Esophagus mucosa (tissue), 1 donor: ENCODE data around the gene SLC30A3. TPM values are rescaled to one million over a fixed set of nuclear protein-coding genes. Genes with fewer than 3 reads are reported as not detected.

Experiments
- ATAC-seq: fragments of 200-7000 bp; cut with Tn5 transposase; one replicate; pipeline ENCODE4 v1.9.1; 2020
- total RNA-seq: library from RNA; stranded (reverse); gene quantifications from one replicate; pipeline ENCODE4 v1.2.4, GENCODE V29; 2023
- donor health status: DM: yes; HTN: yes; CAD: no.

The SLC30A3 gene
- total RNA-seq, 1 donor from 2014 or later, result not detected

DNA sequence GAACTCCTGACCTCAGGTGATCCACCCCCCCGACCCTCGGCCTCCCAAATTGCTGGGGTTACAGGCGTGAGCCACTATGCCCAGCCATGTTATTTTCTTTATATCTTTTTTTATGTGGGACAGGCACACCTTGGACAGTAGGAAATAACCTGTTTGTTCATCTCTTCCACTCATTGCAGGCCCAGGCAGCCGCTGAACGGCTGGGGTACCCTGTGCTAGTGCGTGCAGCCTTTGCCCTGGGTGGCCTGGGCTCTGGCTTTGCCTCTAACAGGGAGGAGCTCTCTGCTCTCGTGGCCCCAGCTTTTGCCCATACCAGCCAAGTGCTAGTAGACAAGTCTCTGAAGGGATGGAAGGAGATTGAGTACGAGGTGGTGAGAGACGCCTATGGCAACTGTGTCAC is 37.3 kb downstream of the SLC30A3 start:
- ATAC-seq, result no peak

DNA sequence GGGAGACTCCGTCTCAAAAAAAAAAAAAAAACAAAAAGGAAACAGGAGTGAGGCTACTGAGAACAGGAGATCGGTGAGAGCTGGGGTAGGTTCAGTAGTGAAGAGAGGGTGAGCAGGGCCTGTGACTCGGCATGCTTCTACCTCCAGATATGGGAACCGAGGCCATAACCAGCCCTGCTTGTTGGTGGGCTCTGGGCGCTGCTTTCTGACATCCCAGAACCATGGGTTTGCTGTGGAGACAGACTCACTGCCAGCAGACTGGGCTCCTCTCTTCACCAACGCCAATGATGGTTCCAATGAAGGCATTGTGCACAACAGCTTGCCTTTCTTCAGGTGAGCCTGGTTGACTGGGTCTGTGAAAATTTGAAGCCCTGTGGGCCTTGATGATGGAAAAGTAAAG is 39.4 kb downstream of the SLC30A3 start:
- no peak for ATAC-seq

DNA sequence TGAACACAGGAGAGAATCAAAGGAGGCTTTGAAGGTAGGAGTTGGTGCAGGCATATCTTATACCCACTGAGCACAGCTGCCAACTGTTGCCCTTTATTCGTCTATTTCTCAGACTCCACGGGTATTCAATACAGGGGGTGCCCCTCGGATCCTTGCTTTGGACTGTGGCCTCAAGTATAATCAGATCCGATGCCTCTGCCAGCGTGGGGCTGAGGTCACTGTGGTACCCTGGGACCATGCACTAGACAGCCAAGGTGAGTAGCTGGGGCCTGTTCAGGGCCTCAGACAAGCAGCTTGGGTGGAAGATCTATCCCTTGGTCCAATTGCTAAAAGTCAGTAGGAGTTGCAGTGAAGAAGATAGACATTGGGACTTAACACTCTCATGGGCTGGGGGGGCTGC is 40.4 kb downstream of the SLC30A3 start:
- no peak for ATAC-seq

DNA sequence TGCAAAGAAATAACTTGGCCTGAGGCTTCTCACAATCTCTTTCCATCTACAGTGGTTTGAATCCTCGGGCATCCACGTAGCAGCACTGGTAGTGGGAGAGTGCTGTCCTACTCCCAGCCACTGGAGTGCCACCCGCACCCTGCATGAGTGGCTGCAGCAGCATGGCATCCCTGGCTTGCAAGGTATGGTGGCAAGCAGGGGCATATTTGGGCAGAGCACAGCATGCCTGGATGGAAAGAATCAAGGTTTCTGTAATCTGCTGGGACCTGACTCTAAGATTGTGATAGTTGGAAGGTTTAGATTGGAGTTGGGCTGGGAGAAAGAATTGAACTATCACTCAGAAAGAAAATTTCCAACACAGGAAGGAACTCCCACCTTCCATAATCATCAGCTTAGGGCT is 41.7 kb downstream of the SLC30A3 start:
- no peak for ATAC-seq

DNA sequence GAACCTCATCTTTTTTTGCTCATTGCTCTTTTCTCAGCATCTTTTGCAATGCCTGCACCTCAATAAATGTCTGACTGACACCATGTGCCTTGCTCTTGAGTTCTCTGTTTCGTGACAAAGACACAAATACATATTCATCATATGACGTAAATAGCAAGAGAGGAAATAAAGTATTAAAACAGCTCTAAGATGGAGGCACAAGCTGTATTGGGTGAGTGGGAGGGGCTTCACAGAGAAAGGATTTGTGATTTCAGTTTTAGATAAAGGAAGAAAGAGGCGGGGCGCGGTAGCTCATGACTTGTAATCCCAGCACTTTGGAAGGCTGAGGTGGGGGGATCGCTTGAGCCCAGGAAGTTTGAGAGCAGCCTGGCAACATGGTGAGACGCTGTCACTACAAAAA is 42.8 kb downstream of the SLC30A3 start:
- ATAC-seq, result no peak

DNA sequence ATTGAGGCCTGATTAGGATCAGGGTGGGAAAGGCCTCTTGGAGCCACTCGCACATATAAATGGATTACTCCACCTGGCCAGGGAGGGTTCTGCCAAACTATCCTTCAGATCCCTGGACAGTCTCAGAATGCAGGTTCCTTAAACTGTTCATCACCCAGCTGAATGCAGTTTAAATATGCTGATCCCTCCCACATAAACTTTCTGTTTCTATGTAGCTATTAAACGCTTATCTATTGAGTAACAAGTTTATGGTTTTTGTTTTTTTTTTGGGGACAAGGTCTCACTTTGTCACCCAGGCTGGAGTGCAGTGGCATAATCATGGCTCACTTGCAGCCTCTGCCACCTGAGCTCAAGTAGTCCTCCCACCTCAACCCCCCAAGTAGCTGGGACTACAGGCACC is 43.8 kb downstream of the SLC30A3 start:
- ATAC-seq, result no peak

DNA sequence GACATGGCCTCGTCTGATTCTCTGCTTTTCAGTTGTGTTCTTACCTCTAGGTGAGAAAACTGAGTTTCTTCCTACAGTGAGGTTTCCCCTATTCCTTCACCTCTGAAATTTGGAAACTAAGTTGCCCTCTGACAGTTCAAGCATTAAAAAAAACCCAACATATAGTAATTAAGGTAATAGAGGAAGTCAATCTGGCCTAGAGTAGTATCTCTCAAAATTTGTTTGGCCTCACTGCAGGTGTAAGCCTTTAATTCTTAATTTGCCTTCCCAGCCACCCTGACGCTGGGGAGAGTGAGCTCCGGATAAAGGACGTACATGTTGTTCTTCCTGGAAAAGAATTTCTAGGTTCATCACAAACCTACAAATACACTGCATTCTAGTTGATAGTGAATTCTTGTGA is 44.2 kb downstream of the SLC30A3 start:
- no peak for ATAC-seq

DNA sequence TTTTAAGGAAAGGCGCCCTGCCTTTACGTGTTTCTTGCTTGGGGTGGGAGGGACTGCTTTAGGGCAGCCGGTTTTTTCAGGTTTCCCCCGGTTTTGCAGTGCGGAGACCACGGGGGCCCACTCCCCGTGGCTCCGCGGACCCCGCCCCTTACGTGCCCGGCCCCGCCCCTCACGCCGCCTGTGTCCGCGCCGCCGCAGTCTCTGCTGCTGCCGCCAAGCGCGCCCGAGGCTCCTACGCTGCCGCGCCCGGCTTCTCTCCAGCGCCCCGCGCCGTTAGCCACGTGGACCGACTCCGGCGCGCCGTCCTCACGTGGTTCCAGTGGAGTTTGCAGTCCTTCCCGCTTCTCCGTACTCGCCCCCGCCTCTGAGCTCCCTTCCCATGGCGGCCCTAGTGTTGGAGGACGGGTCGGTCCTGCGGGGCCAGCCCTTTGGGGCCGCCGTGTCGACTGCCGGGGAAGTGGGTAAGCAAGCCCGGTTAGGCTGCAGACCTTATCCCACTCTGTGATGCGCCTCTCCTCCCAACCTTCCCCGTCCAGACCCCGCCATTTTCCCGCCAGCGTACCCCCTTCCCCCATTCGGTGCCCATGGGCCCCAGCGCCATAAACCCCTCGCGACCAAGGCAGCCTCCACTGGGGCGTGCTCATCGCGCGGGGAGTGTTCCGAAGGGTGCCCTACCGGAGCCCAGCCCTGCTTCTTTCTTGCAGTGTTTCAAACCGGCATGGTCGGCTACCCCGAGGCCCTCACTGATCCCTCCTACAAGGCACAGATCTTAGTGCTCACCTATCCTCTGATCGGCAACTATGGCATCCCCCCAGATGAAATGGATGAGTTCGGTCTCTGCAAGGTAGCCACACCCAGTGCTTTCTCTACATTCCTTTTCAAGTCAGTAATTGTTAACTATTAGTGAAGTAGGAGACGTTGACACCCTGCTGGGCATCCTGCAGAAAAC is 45.4 kb downstream of the SLC30A3 start, which contains the start of gene CAD:
Gene CAD (plus strand): TSS at position 197 of the 949 bp plus-strand sequence. CDS start 183 bp downstream, at position 380.
- ATAC-seq, result peak; percentile 94

DNA sequence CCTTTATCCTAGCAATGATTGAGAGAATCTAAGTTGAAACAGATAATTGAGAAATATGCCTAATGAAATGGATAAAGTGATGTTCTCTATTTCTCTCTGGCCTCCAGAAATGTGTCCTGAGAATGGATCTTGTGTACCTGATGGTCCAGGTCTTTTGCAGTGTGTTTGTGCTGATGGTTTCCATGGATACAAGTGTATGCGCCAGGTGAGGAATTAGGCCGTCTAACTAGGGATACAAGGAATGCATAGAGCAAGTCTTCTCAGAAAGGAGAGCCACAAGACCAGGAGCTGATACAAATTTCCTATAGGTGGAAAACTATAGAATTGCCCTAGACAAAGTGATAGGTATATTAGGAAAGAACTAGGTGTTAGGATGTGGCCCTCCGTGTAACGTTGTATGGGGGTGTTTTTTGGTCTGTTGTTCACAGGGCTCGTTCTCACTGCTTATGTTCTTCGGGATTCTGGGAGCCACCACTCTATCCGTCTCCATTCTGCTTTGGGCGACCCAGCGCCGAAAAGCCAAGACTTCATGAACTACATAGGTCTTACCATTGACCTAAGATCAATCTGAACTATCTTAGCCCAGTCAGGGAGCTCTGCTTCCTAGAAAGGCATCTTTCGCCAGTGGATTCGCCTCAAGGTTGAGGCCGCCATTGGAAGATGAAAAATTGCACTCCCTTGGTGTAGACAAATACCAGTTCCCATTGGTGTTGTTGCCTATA is 46.3 kb downstream of the SLC30A3 start:
- ATAC-seq, result no peak

DNA sequence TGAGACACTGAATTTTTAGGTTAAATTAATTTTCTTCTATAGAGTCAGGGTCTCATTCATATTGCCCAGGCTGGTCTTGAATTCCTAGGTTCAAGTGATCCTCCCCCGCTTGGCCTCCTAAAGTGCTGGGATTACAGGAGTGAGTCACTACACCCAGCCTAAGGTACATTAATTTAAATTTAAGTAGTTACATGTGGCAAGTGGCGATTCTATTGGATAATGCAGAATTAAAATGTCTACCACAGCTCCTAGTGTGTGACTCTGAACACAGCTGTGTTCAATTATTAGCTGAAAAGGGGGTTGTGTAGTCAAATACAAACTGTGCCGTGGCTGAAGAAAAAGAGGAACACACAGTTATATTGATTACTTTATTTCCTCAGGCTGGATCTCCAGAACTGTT is 47.9 kb downstream of the SLC30A3 start:
- ATAC-seq, result no peak

DNA sequence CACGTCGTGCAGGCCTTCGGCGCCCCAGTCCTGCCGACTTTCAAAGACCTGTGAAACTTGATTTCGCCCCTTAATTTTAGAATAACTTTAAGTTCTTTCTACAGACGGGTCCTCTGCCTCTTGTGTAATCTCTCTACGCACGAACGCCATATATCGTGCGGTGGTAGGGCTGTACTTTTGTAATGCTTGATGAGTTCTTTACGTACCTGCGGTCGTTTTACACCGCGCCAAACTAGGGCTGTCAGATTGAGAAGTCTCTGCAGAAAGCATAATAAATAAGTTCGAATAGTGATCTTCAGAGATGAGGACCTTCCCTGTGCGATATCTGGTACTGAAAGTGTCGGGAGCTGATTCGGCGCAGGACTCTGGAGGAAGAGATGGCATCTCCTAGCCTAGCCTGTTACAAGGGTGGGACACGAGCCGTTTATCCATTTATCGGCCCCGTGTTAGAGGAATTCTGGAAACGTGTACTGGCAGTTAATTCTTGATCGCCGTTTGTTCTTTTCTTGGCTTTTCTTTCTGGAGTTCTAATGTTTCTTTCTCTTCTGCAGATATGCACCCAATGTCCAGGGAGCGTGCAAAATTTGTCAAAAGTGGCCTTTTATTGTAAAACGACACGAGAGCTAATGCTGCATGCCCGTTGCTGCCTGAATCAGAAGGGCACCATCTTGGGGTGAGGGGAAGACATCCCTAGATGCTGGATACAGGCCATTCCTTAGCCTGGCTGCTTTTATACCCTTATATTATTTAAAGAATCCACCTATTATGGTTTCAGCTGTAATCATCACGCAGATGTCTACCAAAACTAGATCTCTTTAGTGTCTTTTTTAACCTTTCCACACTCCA is 50.0 kb downstream of the SLC30A3 start:
- ATAC-seq, result peak; percentile 17

DNA sequence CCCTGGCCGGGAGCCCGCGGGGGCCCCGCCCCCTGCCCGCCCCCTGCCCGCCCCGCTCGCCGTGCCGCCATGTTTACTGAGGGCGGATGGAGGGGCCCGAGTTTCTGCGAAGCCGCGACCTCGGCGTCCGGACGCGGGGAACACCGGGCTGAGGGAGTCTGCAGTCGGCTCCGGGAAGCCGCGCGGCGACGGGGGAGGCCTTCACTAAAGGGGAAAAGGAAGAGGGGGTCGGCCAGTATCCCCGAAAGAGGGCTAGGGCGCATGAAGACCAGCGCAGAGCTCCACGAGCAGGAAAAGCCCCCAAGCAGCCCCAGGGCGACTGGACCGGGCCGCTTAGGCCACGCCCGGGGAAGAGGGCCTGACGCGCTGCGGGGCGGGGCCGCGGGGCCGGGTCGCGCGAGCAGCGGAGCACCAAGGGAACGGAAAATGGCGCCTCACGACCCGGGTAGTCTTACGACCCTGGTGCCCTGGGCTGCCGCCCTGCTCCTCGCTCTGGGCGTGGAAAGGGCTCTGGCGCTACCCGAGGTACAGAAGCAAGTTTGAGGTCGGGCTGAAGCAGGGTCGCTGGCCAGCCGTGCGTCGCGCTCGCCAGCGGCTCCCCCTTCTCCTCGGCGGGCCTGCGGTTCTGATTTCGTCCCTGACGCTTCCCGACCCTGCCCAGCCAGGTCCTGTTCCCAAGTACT is 50.8 kb downstream of the SLC30A3 start, which contains the start of the genes ATRAID and SLC5A6:
Gene ATRAID (plus strand): TSS at position 99 of the 683 bp plus-strand sequence. CDS start 328 bp downstream, at position 427.
Gene SLC5A6 (minus strand): TSS at position 326 of the 683 bp plus-strand sequence. CDS start 4,618 bp downstream, outside the sequence.
- peak; percentile 94 for ATAC-seq

DNA sequence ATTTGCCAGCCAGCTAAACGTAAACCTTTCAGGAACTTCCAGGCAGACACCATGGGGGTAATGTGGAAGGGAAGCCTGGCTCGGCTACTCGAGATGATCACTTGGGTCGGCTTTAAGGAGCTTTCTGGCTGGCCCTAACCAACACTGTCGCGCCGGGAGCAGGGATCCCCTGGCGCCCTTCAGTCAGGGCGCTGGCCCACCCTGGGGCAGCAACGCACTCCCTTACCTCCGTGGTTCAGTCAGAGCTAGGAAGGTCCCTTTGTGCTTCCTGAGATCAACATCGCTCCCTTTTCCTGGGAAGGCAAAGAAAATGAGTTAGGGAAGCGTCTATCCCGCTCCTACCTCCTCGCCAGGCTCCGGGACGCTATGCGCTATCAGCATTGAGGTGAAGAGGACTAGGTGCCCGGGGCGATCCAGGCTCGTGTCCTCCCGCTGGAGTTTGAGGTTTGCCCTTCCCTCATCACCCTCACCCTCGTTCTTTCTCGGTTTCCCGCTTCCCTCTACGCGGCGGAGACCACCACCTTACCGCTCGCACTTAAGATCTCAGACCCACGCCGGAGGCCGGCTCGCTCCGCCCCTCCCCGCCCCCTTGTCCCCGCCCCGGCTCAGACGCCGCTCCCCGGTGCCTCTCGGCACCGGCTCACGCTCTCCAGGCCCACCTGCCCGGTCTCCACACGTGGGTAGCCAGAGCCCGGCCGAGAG is 51.5 kb downstream of the SLC30A3 start:
- peak; percentile 32 for ATAC-seq

DNA sequence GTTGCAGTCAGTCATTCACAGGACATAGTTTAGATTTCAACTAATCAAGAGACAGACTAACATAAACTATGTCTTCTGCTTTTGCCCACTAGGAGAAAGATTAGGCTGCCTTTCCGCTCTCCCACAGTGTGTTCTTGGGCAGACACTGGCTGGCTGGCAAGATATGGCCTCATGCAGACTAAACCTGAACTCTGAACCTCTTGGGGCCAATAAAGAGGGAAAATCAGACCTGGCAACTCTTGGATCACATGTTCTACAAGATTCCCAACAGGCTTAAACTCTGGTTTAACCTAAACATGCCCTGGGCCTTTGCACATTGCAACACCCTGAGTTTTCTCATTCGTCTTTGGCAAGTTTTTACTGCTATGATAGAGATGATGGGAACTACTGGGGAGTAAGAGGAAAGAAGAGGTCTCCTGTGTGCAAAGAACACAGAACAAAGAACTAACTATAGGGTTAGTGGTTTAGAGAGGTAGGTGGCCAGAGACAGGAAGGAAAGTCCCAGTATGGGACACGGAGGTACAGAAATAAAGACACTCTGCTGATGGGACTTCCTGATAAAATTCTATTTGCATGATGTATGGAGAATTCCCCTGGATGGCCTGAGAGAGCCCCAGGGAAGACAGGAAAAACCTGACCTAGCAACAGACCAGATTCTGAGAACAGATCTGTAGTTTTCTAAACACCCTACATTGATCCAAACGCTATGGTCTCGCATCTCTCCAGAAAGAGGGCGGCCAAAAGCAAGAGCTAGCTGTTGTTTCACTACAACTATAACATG is 53.0 kb downstream of the SLC30A3 start:
- no peak for ATAC-seq

DNA sequence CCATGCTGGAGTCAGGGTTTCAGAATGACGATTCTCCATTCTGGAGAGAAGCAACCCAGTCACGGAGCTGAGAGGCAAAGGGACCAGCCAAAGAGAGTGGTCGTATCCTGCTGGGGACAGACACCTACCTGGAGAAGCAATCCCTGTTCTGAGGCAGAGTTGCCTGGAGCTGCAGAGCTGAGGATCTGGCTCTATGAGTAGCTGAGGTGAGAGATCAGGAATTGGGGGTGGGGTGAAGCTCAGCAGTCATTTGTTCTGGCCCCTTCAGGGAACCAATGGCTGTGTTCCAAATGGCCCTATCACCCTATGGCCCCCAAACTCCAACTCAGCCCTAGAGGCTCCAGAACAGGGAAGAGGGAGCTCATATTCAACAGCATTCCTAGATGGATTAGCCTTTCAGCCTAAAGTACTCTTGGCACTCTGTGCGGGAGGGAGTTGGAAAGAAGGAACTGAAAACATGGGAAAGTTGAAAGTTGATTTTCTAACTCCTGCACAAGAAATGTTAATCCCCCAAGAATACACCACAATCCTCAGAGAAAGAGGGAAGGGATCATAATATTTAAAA is 54.3 kb downstream of the SLC30A3 start:
- no peak for ATAC-seq

DNA sequence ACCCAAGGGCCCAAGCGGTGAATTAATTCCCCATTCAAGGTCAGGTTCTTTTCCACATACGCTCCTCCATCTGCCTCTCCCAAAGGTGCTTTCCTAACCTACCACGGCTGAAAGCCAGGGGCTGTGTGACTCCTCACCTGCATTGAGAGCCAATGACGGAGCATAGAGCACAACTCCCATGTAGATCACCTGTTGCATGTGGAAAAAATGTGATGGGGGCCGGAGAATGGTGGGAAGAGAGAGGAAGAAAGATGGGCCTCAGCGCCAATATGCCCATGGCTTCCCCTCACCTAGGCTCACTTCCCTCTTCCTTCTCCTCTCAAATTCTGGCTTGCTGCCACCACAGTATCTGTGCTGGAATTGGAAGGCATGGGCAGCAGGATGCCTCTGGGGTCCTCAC is 56.5 kb downstream of the SLC30A3 start:
- no peak for ATAC-seq

DNA sequence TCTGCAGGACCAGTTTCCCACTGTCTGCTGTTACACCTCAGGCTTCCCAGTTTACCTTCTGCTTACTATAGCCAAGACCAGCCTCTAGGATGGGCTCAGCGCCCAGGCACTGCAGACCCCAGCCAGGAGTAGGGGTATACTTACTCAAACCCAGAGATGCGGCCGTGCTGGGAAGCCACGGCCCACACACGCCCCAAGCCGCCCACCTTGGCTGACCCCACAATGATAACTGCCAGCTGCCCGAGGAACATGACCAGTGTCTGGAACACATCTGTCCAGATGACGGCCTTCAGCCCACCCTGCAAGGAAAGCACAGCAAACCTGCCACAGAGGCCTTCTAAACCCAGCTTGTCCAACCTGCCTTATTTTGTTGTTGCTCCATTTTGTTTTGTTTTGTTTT is 57.6 kb downstream of the SLC30A3 start:
- ATAC-seq, result no peak

DNA sequence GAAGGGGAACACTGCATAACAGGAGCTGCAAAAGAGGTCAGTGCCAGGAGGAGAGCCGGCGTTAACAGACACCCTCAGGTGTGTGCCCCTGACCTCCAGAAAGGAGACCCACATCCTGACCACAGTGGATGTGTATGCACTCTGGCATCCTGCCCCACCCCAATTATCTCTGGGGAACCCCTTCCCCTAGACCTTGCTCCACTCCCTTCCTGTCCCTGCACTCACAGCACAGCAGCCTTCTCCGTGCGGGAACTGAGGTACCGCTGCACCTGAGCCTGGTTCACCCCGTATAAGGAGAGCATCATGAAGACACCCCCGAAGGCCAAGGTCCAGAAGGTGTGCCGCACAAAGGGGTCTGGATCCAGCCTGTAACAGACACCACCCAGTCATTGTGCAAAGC is 58.3 kb downstream of the SLC30A3 start:
- ATAC-seq, result no peak

DNA sequence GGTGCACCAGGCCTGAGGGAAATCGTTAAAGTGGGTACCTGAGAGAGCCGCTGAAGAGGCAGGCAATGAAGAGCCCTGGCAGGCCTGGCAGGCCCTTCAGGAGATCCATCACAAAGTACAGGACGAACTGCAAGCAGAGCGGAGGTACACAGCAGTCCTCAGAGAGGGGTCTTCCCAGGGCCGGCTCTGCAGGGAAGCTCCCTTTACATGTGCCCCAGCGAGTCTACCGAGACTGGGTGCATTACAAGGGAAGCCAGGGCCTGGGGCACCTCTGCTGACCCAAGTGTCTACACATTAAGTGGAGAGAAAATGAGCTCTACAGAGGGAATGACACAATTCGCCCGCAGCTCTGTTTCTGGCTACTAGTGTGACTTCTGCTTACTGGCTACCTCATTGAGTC is 59.1 kb downstream of the SLC30A3 start:
- no peak for ATAC-seq
